A549 (cell line): Measurements from ENCODE around the gene CNKSR3. TPM values are rescaled to one million over a fixed set of nuclear protein-coding genes. Genes with fewer than 3 reads are reported as not detected.

ENCODE experiments used
- ATAC-seq, 2 experiments: fragments of 200-7000 bp in 1 of 2; fragments of >200 bp in 1 of 2; cut with Nextera tagmentation in 1 of 2; cut with Tn5 transposase in 1 of 2; 3 replicates each; pipeline versions ENCODE4 v1.8.0 to v1.9.1; 2018 to 2020; ENCODE audit warnings: mild to moderate bottlenecking in 1 of 2, moderate library complexity in 1 of 2
- CTCF ChIA-PET: fragments of 300-600 bp; sonication (Branson Sonifier 250); formaldehyde crosslinking; extraction: SDS; loops from one replicate; lab custom pipeline; 2021; ENCODE audit warnings: antibody characterized with exemption, inconsistent platforms; lab: Yijun Ruan, JAX
- POLR2A ChIA-PET: fragments of 350-600 bp; formaldehyde crosslinking; extraction: SDS; loops from one replicate; lab custom pipeline; 2021; ENCODE audit warnings: antibody characterized with exemption, inconsistent platforms; lab: Yijun Ruan, JAX
- DNase-seq, 2 experiments: peaks; one replicate each; pipeline versions ENCODE4 v3.0.0 to v3.0.0-alpha.2; 2011 to 2016; ENCODE audit warnings: low read depth in 1 of 2, low spot score in 1 of 2
- FAIRE-seq: peaks from 2 replicates; lab custom pipeline; 2011; peaks lifted over from hg19 to GRCh38; lab: Jason Lieb, UNC
- H3K27ac ChIP-seq, 2 experiments: fragments of >200 bp; sonication (Bioruptor Twin); formaldehyde crosslinking; 3 replicates each; pipeline ENCODE4 v1.5.1; 2016 to 2017
- H3K4me1 ChIP-seq: fragments of >200 bp; sonication (Bioruptor Twin); formaldehyde crosslinking; 3 replicates; pipeline ENCODE4 v1.6.1; 2016
- H3K4me2 ChIP-seq: fragments of >200 bp; sonication (Bioruptor Twin); formaldehyde crosslinking; 3 replicates; pipeline ENCODE4 v1.6.1; 2016
- H3K4me3 ChIP-seq: fragments of >200 bp; sonication (Bioruptor Twin); formaldehyde crosslinking; 3 replicates; pipeline ENCODE4 v1.5.1; 2016
- H3K9me3 ChIP-seq: fragments of >200 bp; sonication (Bioruptor Twin); formaldehyde crosslinking; 3 replicates; pipeline ENCODE4 v1.6.1; 2016
- ATOH8 ChIP-seq: fragments of 250-450 bp; sonication (Bioruptor Pico); IDR thresholded peaks from 2 replicates; pipeline ENCODE4 v1.5.0; 2020; ENCODE audit warnings: low read depth, mild to moderate bottlenecking, moderate library complexity
- BCL3 ChIP-seq: fragments of >200 bp; sonication (Bioruptor Twin); formaldehyde crosslinking; IDR thresholded peaks from 3 replicates; pipeline ENCODE4 v1.6.1; 2016
- CBX2 ChIP-seq: fragments of 200-600 bp; sonication (generic); IDR thresholded peaks from 2 replicates; pipeline ENCODE4 v1.6.1; 2016; ENCODE audit warnings: low read depth, mild to moderate bottlenecking, borderline replicate concordance
- CHD4 ChIP-seq: fragments of 200-600 bp; sonication (generic); IDR thresholded peaks from 2 replicates; pipeline ENCODE4 v1.6.1; 2016; ENCODE audit warnings: antibody characterized with exemption, mild to moderate bottlenecking, borderline replicate concordance
- EHF ChIP-seq: fragments of 250-450 bp; sonication (Bioruptor Pico); IDR thresholded peaks from 2 replicates; pipeline ENCODE4 v1.5.0; 2020; ENCODE audit warnings: mild to moderate bottlenecking
- HOXB5 ChIP-seq: fragments of 250-450 bp; sonication (Bioruptor Pico); IDR thresholded peaks from 2 replicates; pipeline ENCODE4 v1.5.0; 2020; ENCODE audit warnings: mild to moderate bottlenecking, moderate library complexity
- JUN ChIP-seq, 2 experiments: fragments of >200 bp; sonication (Bioruptor Twin); formaldehyde crosslinking; IDR thresholded peaks; 2 replicates in 1 of 2; 3 replicates in 1 of 2; pipeline ENCODE4 v1.6.1; 2016 to 2017
- JUNB ChIP-seq: fragments of >200 bp; sonication (Bioruptor Twin); formaldehyde crosslinking; IDR thresholded peaks from 2 replicates; pipeline ENCODE4 v1.6.1; 2016
- KDM1A ChIP-seq: fragments of 200-600 bp; sonication (generic); IDR thresholded peaks from 2 replicates; pipeline ENCODE4 v1.6.1; 2016; ENCODE audit warnings: low read depth, mild to moderate bottlenecking
- NR3C1 ChIP-seq: fragments of >200 bp; sonication (Bioruptor Twin); formaldehyde crosslinking; IDR thresholded peaks from 3 replicates; pipeline ENCODE4 v1.6.1; 2017
- PHF8 ChIP-seq: fragments of 200-600 bp; sonication (generic); IDR thresholded peaks from 2 replicates; pipeline ENCODE4 v1.6.1; 2016; ENCODE audit warnings: low read depth, mild to moderate bottlenecking, antibody characterized with exemption, moderate library complexity, borderline replicate concordance
- RCOR1 ChIP-seq: fragments of 150-350 bp; IDR thresholded peaks from 2 replicates; pipeline ENCODE4 v1.6.1; 2014; ENCODE audit warnings: antibody characterized with exemption, low read length, low read depth
- TP53 ChIP-seq: fragments of 250-450 bp; sonication (Bioruptor Pico); IDR thresholded peaks from 2 replicates; pipeline ENCODE4 v1.5.0; 2021; ENCODE audit warnings: mild to moderate bottlenecking, moderate library complexity
- USF2 ChIP-seq: fragments of 450-650 bp; IDR thresholded peaks from 2 replicates; pipeline ENCODE4 v1.6.1; 2014; ENCODE audit warnings: antibody characterized with exemption
- ZC3H11A ChIP-seq: fragments of 450-650 bp; IDR thresholded peaks from 2 replicates; pipeline ENCODE4 v1.6.1; 2014; ENCODE audit warnings: antibody characterized with exemption, mild to moderate bottlenecking
- ZFP36 ChIP-seq: fragments of 450-650 bp; IDR thresholded peaks from 2 replicates; pipeline ENCODE4 v1.6.1; 2014; ENCODE audit warnings: borderline replicate concordance; ENCODE audit not compliant: partially characterized antibody
- WGBS: methylation state at CpG from one replicate; pipeline ENCODE4 v1.1.6; 2017; ENCODE audit errors: missing lambda C conversion rate; 5-methylcytosine and 5-hydroxymethylcytosine counted together
- polyA plus RNA-seq, 4 experiments: library from polyadenylated mRNA; depleted of rRNA in 3 of 4; stranded (reverse); fragments of >200 nt; fragmentation: RNase III in 1 of 4; extraction: RNeasy Plus Mini Kit Qiagen cat#74134 plus additional on column Dnase treatment in 1 of 4; gene quantifications; 2 replicates in 3 of 4; 3 replicates in 1 of 4; pipeline ENCODE4 v1.2.3, GENCODE V29; 2011 to 2017
- TF ChIP-seq, protein P1 (sequence below): fragments of 250-450 bp; sonication (Bioruptor Pico); IDR thresholded peaks from 2 replicates; pipeline ENCODE4 v1.5.0; 2021; ENCODE audit warnings: mild to moderate bottlenecking, moderate library complexity, borderline replicate concordance
- TF ChIP-seq, protein P2 (sequence below): fragments of >200 bp; sonication (Bioruptor Twin); formaldehyde crosslinking; IDR thresholded peaks from 3 replicates; pipeline ENCODE4 v1.5.1; 2016

The CNKSR3 gene
- polyA plus RNA-seq, 2 of the 4 experiments (the other 2 are of a cell fraction): 2.9 to 3.5 TPM

- H3K9me3 ChIP-seq: no peaks in the 10 kb centered on the region
- DNase-seq (no peak), FAIRE-seq (no peak), ATAC-seq (no peak)
- no peaks in the 10 kb centered on the region for H3K4me1 ChIP-seq
- no peak overlapping the region for H3K27ac ChIP-seq
- ChIA-PET CTCF (interaction anchor here (0.6 to 3.0 kb wide), 9 partner anchors 8 to 280 kb away, joined by 3 to 16 read pairs (median 4); partner anchors contain the start of gene CNKSR3), POLR2A (interaction anchor here (1.0 kb wide), 1 partner anchor 11 kb away, joined by 5 read pairs; the partner anchor contains the start of gene CNKSR3)
- WGBS: 79% methylated on average over 4 of the region's 4 CpGs
- no peak for TF ChIP-seq JUNB
- TF ChIP-seq CHD4: no peak
- TF ChIP-seq BCL3: no peak
- TF ChIP-seq, protein P1, sequence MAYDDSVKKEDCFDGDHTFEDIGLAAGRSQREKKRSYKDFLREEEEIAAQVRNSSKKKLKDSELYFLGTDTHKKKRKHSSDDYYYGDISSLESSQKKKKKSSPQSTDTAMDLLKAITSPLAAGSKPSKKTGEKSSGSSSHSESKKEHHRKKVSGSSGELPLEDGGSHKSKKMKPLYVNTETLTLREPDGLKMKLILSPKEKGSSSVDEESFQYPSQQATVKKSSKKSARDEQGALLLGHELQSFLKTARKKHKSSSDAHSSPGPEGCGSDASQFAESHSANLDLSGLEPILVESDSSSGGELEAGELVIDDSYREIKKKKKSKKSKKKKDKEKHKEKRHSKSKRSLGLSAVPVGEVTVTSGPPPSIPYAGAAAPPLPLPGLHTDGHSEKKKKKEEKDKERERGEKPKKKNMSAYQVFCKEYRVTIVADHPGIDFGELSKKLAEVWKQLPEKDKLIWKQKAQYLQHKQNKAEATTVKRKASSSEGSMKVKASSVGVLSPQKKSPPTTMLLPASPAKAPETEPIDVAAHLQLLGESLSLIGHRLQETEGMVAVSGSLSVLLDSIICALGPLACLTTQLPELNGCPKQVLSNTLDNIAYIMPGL: no peak
- no peak for TF ChIP-seq USF2
- TF ChIP-seq PHF8: no peak
- TF ChIP-seq ZC3H11A: no peak
- no peak for TF ChIP-seq ATOH8
- TF ChIP-seq RCOR1: no peak
- TF ChIP-seq JUN (IDR thresholded peaks at IDR 0.05): no peak
- TF ChIP-seq, protein P2, sequence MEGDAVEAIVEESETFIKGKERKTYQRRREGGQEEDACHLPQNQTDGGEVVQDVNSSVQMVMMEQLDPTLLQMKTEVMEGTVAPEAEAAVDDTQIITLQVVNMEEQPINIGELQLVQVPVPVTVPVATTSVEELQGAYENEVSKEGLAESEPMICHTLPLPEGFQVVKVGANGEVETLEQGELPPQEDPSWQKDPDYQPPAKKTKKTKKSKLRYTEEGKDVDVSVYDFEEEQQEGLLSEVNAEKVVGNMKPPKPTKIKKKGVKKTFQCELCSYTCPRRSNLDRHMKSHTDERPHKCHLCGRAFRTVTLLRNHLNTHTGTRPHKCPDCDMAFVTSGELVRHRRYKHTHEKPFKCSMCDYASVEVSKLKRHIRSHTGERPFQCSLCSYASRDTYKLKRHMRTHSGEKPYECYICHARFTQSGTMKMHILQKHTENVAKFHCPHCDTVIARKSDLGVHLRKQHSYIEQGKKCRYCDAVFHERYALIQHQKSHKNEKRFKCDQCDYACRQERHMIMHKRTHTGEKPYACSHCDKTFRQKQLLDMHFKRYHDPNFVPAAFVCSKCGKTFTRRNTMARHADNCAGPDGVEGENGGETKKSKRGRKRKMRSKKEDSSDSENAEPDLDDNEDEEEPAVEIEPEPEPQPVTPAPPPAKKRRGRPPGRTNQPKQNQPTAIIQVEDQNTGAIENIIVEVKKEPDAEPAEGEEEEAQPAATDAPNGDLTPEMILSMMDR: no peak
- no peak for TF ChIP-seq CBX2
- no peak for TF ChIP-seq EHF (CRISPR knock-in tag)
- TF ChIP-seq TP53 (CRISPR knock-in tag): no peak
- TF ChIP-seq KDM1A: no peak
- no peak for TF ChIP-seq HOXB5 (CRISPR knock-in tag)
- no peak overlapping the region for H3K4me2 ChIP-seq
- H3K4me3 ChIP-seq: no peak overlapping the region
These were observed 10.5 kb downstream of the CNKSR3 start for GRCh38 chr6:154499855-154500589.

DNA sequence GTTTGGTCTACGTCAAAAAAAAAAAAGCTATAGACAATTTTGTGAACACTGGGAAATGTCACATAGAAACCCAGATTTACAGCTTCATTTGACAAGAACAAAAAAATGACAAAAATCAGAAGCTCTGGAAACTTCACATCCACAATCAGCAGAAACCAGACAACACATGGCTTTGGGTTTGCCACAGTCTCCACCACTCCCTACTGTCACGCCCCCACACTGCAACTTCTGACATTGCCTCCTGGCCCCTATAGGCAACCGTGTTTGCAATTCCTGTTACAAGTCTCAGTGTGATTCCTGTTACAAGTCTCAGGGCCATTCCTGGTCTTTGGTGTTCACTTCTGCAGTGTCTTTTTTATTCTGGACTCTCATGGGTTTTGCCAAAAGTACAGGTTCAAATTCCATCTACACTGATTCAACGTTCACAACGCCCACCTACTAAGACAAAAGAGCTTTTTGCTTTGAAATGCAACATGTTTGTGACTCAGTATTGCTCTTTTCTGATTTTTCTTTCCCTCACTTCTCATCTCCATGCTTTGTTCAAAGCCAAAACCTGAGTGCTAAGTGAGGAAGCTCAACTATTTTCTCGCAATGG is 12.0 kb downstream of the CNKSR3 start:
- H3K4me3 ChIP-seq: no peak overlapping the region
- FAIRE-seq (no peak), ATAC-seq (no peak), DNase-seq (no peak)
- H3K4me1 ChIP-seq: no peaks in the 10 kb centered on the region
- no peak overlapping the region for H3K27ac ChIP-seq
- ChIA-PET CTCF (interaction anchor here (0.6 to 3.0 kb wide), 3 partner anchors 12 to 338 kb away, joined by 4 to 16 read pairs (median 5); partner anchors contain the start of gene CNKSR3), POLR2A (interaction anchor here (1.9 kb wide), 1 partner anchor 12 kb away, joined by 8 read pairs; the partner anchor contains the start of gene CNKSR3)
- whole genome bisulfite sequencing: 92% methylated on average over 6 of the region's 6 CpGs
- H3K9me3 ChIP-seq: no peaks in the 10 kb centered on the region
- TF ChIP-seq ZFP36 (peak; percentile 9), NR3C1 (no peak)
- H3K4me2 ChIP-seq: no peak overlapping the region
